Uterus (tissue), 2 donors: ENCODE results near the gene PTRH1.

Source experiments
- POLR2A ChIP-seq, 2 donors: fragments of 450-650 bp; IDR thresholded peaks; one replicate each; pipeline ENCODE4 v1.6.1; 2016; ENCODE audit warnings: antibody characterized with exemption in 2 of 2, mild to moderate bottlenecking in 1 of 2, moderate library complexity in 1 of 2
- TF ChIP-seq, protein P1 (sequence below), 4 experiments: fragments of 200-600 bp in 2 of 4; fragments of 450-650 bp in 2 of 4; sonication (generic) in 2 of 4; IDR thresholded peaks; one replicate each; pipeline ENCODE4 v1.5.1; 2016 to 2019; ENCODE audit warnings: antibody characterized with exemption in 4 of 4, mild to moderate bottlenecking in 2 of 4, moderate library complexity in 1 of 4

DNA sequence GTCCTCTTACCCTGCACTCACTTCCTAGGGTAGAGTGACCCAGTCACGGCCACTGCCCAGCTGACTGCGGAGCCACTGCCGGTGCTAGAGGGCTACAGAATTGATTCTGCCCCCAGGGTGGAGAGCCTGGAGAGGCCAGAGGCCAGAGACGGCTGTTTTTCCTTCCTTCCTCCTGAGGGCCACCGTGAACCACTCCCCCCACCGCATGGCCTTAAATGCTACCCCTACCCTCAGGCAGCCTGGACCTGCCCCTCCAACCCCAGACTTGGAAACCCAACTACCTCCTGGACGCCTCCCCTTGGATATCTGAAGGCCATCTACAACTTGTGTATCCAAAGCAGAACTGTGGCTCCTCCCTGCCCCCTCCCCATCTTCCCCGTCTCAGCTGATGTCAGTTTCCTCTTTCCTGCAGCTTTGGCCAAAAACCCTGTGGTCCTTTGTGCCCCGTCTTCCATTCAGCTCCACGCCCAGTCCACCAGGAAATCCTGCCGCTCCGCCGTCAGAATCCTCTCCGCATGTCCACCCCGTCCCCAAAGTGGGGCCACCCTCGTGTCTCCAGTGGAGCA is 46.7 kb upstream of the PTRH1 start:
- TF ChIP-seq, protein P1, sequence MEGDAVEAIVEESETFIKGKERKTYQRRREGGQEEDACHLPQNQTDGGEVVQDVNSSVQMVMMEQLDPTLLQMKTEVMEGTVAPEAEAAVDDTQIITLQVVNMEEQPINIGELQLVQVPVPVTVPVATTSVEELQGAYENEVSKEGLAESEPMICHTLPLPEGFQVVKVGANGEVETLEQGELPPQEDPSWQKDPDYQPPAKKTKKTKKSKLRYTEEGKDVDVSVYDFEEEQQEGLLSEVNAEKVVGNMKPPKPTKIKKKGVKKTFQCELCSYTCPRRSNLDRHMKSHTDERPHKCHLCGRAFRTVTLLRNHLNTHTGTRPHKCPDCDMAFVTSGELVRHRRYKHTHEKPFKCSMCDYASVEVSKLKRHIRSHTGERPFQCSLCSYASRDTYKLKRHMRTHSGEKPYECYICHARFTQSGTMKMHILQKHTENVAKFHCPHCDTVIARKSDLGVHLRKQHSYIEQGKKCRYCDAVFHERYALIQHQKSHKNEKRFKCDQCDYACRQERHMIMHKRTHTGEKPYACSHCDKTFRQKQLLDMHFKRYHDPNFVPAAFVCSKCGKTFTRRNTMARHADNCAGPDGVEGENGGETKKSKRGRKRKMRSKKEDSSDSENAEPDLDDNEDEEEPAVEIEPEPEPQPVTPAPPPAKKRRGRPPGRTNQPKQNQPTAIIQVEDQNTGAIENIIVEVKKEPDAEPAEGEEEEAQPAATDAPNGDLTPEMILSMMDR (IDR thresholded peaks at IDR 0.05), result no peak
- TF ChIP-seq POLR2A (IDR thresholded peaks at IDR 0.05), result no peak
